ENCODE data around the gene RASSF4.

Gene RASSF4

DNA sequence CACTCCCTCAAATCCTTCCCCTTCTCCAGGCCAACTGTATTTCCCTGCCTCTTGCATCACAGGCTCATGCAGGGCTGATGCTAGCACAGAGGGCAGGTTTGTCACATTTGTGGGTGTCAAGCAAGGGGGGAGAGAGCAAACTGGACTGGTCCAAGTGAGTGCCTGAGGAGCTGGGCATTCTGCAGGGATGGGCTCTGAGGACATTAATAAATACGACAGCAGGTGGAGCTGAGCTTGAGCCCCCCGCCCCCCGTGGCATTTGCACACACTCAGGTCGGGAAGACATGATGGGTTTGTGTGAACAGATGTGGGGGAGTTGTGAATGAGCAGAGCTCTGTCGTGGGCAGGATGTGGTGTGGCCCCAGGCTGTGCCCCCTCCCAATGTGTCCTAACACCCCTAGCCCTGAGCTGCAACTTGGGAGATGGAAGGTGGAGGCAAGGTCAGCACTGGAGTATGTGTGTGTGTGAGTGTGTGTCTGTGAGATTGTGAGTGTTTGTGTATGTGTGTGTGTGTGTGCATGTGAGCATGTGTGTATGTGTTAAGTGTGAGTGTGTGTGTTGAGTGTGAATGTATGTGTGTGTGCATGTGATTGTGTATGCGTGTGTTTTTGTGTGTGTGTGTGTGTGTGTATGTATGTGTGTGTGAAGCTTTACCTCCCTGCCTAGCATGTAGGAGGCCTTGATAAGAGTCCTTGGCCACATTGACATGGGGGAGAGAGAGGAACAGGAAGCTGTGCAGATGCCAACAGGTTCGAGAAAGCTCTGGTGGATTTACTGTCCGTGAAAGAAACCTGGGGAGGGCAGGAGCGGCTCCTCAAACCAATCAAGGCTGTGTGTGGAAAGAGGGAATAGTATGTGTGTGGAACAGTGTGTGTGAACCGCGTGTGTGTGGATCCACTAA is 9.1 kb downstream of the RASSF4 start:
- Histone ChIP-seq H3K4me3 (peak overlapping the region; percentile 3), H3K27ac (peak overlapping the region; percentile 34 to 84)
- no peak for DNase-seq (ENCODE audit: low spot score)
- TF ChIP-seq CTCF (IDR thresholded peaks at IDR 0.05): no peak

DNA sequence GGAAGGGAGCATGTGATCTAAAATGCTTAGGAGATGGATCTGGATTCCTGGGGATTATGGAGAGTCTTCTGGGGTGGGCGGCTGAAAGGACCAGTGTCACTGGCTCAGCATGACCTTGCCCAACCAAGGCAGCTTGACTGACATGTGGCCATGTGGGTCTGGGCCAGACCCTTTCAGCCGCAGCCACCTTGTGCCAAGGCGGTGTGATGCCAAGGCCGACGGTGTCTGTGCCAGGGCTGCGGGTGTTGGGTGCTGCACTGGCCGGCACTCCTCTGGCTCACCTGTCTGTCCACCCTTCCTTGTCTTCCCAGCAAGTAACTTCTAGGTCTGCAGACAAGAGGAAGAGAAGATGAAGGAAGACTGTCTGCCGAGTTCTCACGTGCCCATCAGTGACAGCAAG is 10.3 kb downstream of the RASSF4 start:
- peak overlapping the region in 1 of 2 donors; percentile 84 for H3K27ac ChIP-seq

GRCh38 chr10:44970812-44971395 is 11.3 kb downstream of the RASSF4 start:
- H3K4me3 ChIP-seq: no peak overlapping the region
- H3K27ac ChIP-seq: peak overlapping the region in 1 of 2 donors; percentile 15
- DNase-seq (ENCODE audit: low spot score): no peak
- TF ChIP-seq CTCF (IDR thresholded peaks at IDR 0.05): no peak

More for the DNA sequence above, 10.3 kb downstream of the RASSF4 start:
- H3K4me3 ChIP-seq: no peak overlapping the region
- no peak for TF ChIP-seq CTCF (IDR thresholded peaks at IDR 0.05)
- no peak for DNase-seq (ENCODE audit: low spot score)

- no peak for TF ChIP-seq CTCF (IDR thresholded peaks at IDR 0.05)
- Histone ChIP-seq H3K27ac (peak overlapping the region in 1 of 2 donors; percentile 15), H3K4me3 (no peak overlapping the region)
- DNase-seq (ENCODE audit: low spot score): no peak
Measured at GRCh38 chr10:44971434-44971833, 11.8 kb downstream of the RASSF4 start.

- no peak for DNase-seq (ENCODE audit: low spot score)
- Histone ChIP-seq H3K4me3 (no peak overlapping the region), H3K27ac (peak overlapping the region in 1 of 2 donors; percentile 97)
- no peak for TF ChIP-seq CTCF (IDR thresholded peaks at IDR 0.05)
Measured at GRCh38 chr10:44971935-44972757, 12.5 kb downstream of the RASSF4 start.

DNA sequence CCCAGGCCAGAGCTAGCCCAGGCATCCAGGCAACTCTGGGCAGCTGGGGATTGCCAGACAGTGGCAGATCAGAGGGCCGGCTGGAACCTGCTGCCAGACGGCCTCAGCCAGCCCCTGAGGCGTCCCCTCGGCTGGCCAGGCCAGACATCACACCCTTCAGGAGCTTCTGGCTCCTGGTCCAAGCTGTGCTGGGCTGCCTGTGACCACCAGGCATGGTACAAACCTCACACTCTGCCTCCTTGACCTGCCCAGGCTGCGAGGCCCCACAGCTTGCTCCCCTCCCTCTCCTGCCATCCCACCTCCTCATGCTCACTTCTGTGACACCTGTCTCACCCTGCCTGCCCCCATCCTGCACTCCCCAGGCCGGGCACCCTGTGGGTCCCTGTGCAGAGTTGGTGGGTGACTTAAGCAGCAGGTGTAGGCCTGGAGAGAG is 13.3 kb downstream of the RASSF4 start:
- no peak for DNase-seq (ENCODE audit: low spot score)
- Histone ChIP-seq H3K4me3 (no peak overlapping the region), H3K27ac (peak overlapping the region; percentile 95 to 97)
- no peak for TF ChIP-seq CTCF (IDR thresholded peaks at IDR 0.05)
